Stimulated activated CD4-positive, alpha-beta T cell treated with anti-CD3 and anti-CD28 coated beads, Interleukin-1b, Interleukin-23, amount 100 ng/mL, for 24 hours (primary cell): ENCODE results near the gene NT5DC4.

ENCODE experiments used
- DNase-seq, 4 experiments: peaks; one replicate each; pipeline ENCODE4 v3.0.0-alpha.2; 2020; ENCODE audit warnings: low read depth in 4 of 4, low spot score in 1 of 4

Gene NT5DC4

DNA sequence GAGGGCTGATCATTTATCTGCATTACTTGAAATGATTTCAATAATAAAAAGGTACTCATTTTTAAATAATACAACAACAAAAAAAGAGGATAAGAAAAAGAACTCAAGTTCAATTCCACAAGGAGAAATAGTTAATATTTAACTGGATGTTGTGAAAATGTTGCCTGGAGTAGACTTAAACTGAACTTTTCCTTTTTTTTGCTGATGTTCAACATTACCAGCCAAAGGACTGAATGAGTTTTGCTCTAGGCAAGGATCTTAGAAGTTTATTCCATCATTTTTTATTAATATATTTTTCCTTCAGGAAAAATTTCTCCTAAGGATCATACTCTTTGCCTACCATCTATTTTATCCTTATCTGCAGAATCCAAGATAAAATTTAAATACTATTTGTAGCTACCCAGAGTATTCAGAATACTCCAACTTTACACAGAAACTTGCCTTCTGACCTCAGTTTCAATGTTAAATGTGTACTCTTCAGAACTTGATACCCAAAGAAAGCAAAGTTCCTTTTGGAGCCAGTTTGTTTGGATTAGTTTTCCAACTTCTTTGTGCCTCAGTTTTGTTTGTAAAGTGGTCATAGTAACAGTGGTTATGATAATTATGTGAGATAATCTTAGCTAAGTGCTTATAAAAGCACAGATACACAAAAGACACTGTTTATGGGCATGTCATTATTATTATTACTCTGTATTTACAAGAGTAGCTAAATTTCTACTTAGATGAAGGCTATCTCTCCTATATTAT is 30.8 kb downstream of the NT5DC4 start:
- DNase-seq, result no peak

DNA sequence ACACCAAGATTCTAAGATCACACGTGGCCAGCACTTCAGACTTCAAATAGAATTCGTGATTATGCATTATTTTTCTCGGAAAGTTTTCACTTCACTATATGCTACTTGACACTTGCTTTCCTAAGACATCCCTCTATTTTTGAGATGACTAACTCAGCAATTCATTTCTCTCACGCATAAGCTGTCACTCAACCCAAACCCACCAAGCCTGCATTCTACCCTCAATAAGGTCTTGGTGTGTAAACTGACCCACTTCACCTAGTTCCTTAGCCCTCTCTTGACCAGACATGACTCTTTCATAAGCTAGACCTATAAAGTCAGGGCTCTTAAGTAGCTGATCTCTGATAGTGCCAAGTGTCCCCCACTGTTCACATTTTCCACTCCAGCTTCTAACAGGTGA is 31.8 kb downstream of the NT5DC4 start:
- no peak for DNase-seq

GRCh38 chr2:112754564-112754963 is 33.7 kb downstream of the NT5DC4 start:
- no peak for DNase-seq

GRCh38 chr2:112755444-112755843 is 34.6 kb downstream of the NT5DC4 start:
- no peak for DNase-seq

DNA sequence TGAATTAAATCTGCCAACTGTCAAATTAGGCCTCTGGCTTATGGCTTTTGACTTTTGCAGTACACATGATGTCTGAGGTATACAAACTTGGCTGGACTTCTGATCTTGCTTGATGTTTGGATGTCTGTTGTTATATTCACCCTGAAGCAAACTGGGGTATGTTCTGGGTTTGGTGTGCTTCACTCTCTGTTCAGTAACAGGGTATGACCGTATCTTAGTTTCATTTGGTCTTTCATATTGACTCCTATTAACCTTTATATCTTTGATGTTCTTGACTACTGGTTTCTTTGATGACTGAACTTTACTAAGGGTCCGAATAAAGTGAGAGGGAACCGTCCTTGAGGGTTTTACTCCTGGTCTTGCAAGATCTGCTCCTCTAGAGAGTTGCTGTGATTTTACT is 35.4 kb downstream of the NT5DC4 start:
- DNase-seq, result no peak

DNA sequence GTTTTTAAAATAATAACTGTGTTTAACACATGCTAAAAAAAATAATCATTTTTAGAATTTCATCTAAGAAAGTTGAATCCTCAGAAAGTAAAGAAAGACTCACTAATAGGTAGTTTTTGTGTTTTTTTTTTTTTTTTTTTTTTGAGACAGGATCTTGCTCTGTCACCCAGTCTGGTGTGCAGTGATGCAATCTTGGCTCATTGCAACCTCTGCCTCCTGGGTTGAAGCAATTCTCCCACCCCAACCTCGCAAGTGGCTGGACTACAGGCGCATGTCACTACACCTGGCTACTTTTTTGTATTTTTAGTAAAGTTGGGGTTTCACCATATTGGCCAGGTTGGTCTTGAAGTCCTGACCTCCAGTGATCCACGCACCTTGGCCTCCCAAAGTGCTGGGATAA is 36.4 kb downstream of the NT5DC4 start:
- DNase-seq, result no peak

DNA sequence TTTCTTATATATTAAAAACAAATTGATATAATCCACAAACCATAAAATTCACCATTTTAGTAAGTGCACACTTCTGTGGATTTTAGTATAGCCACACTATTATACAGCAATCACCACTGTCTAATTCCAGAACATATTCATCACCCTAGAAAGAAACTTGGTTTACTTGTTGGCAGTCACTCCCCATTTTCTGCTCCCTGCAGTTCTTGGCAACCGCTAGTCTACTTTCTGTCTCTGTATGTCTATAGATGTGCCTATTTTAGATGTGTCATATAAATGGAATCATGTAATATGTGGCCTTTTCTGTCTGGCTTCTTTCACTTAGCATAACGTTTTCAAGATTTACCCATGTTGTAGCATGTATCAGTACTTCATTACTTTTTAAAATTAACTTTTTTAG is 37.9 kb downstream of the NT5DC4 start:
- no peak for DNase-seq

DNA sequence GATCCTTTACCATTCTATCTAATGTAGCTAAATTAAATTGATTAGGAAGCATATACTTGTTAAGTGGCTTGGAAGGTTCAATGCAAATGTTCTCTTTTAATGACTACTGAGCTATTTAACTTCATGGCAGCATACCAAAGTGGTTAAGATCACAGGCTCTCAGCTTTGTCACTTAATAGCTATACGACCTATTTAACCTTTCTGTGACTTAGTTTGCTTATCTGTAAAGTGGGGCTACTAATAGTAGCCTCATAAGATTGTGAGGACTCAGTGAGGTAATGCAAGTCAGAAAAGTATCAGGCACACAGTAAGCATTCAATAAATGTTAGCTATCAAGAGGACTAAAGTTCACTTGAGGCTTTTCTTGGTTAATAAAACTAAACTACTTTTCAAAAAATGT is 39.3 kb downstream of the NT5DC4 start:
- DNase-seq, result no peak

- no peak for DNase-seq
Measured at GRCh38 chr2:112762276-112762675, 41.5 kb downstream of the NT5DC4 start.

GRCh38 chr2:112764071-112765044 is 43.5 kb downstream of the NT5DC4 start, which contains the start of gene CKAP2L:
Gene CKAP2L (minus strand): TSS chr2:112764609. CDS start chr2:112764598, 11 bp downstream.
- DNase-seq, result peak; percentile 76 to 95 (median 88)

DNA sequence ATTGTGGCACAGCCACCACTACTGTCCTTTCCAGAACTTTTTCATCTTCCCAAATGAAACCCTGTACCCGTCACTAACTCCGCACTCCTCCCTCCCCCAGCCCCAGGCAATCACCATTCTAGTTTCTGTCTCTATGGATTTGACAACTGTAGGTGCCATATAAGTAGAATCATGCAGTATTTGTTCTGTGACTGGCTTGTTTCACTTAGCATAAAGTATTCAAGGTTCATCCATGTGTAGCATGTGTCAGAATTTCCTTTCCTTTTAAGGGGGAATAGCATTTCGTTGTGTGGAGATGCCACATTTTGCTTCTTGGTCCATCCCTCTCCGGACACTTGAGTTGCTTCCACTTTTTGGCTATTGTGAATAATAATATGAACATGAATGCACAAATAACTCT is 44.4 kb downstream of the NT5DC4 start:
- DNase-seq, result no peak

GRCh38 chr2:112767693-112768330 is 47.0 kb downstream of the NT5DC4 start:
- DNase-seq, result no peak

DNA sequence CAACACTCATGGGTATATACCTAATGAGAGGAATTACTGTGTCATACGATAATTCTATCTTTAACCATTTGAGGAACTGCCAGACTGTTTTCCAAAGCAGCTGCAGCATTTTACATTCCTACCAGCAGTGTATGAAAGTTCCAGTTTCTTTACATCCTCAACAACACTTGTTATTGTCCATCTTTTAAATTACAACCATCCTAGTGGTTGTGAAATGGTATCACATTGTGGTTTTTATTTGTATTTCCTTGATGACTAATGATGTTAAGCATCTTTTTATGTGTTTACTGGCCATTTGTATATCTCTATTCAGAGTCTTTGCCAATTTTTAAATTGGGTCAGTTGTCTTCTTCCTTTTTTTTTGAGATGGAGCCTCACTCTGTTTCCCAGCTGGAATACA is 47.6 kb downstream of the NT5DC4 start:
- DNase-seq, result no peak

DNA sequence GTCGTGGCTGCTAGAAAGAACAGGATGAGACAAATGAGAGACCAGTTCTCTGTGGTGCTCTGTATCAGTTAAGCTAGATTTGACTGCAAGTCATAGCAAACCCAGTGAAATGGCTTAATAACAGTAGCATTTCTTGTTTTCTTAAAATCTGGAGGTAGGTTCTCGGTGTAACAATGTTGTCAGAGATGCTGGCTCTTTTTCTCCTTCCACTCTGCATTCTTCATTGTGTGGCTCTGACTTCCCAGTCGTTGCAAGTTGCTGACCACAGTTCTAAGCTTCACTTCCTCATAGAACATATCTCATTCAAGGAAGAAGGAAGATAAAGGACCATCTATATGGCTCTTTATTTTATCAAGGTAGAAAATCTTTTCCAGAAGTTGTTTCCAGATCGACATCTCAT is 51.5 kb downstream of the NT5DC4 start:
- DNase-seq, result no peak

DNA sequence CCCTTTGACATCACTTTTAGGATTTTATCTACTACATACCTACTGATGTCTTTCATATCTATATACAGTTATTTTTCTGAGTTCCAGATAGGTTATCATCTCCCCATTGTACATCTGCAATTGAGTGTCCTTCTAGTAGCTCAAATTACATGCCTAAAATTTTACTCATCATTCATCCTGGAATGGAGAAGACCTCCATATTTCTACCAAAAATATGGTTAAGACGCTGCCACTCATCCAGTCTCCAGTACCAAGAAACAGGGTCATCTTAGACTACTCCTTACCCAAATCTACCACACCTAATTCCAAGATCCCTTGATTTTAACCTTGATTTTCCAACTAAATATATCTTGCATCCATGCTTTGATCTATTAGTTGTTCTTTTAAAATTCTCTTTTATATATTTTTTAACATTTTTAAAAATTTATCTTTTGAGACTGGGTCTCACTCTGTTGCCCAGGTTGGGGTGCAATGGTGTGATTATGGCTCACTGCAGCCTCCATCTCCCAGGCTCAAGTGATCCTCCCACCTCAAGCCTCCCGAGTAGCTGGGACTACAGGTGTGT is 52.2 kb downstream of the NT5DC4 start:
- no peak for DNase-seq

- no peak for DNase-seq
Measured at GRCh38 chr2:112773556-112773955, 52.7 kb downstream of the NT5DC4 start.

DNA sequence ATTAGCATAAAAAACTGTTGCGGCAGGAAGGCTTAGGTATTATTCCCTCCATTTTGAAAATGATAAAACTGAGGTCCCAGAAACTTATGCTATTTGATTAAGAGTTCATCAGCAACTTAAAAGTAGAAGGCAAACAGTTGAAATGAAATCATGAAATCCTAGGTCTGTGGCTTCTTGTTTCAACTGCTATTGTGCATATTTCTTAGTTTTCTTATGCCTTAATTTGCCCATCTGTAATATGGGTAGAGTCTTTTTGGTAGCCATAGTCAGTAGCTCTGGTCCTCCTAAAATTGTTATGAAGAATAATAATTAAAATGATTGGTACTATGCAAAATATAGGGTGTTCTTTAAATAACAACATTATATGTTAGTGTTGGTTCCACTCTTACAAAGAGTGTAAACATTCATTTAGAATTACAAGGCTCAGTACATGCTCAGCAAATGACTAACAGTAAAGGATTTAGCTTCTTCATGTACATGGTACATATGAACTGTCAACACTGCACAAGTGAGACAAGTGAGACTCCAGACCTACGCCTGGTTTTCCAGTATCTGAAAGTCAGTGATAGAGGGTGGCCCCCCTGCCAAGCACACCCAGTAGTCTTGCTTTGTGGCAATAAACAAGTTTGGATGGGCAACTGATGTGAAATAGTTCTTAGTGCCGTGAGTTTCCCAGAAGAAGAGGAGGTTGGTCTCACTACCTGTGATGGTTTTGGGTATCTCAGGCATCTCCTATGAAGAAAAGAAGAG is 53.9 kb downstream of the NT5DC4 start:
- no peak for DNase-seq

- DNase-seq, result no peak
Measured at GRCh38 chr2:112776113-112776512, 55.3 kb downstream of the NT5DC4 start.

DNA sequence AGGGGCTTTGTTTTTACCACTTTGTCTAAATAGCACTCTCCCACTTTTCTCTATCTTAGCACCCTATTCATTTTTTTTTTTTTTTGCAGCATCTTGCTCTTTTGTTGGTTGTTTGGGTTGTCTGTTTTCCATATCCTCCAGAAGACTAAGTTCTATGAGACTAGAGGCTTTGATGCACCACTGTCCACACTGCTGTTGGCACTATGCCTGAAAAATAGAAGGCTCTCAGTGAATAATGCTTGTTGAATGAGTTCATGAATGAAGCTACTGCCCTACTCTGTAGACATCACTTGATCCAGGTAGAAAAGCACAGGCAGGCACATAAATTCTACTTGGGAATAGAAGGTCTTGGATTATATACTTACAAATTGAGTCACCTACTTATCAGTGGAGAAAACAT is 56.2 kb downstream of the NT5DC4 start:
- no peak for DNase-seq

DNA sequence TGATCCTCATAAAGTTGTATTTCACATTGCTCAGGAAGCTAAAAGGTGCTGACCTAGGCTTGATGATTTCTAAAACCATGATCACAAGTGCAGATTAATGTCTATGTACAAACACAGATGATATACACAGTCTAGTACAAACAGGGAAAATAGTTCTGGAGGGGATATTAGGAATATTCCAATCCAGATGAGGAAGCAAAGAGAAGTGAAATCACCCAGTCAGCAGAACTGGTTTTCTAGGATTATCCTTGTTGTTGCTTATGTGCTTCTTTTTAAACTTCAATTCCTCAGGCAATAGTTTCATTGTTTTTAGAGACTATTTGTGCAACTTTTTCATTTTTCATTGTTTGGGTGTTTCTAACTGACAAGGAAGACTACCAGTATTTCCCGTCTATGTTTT is 58.8 kb downstream of the NT5DC4 start:
- DNase-seq, result no peak
